GM21526 (cell line): ENCODE data around the gene DMXL2.
"Not testable (repeated sequence)": the region's sequence is repeated elsewhere in the genome, so short reads cannot be mapped to it uniquely, and the experiment has no call there.

Experiments used
- ATAC-seq: cut with Tn5 transposase; IDR thresholded peaks from one replicate; pipeline ENCODE4 v1.9.1; 2021; ENCODE audit warnings: moderate library complexity; ENCODE audit not compliant: unreplicated experiment, low FRiP score

Gene DMXL2

GRCh38 chr15:51579012-51579411 is 43.6 kb downstream of the DMXL2 start:
- ATAC-seq: no peak

GRCh38 chr15:51577636-51578304 is 44.8 kb downstream of the DMXL2 start:
- no peak for ATAC-seq

- ATAC-seq: no peak
Observed at GRCh38 chr15:51576911-51577500, 45.6 kb downstream of the DMXL2 start.

GRCh38 chr15:51576286-51576850 is 46.2 kb downstream of the DMXL2 start:
- ATAC-seq: no peak

GRCh38 chr15:51575775-51576174 is 46.8 kb downstream of the DMXL2 start:
- ATAC-seq: no peak

- not testable (repeated sequence) for ATAC-seq
Observed at GRCh38 chr15:51573352-51573751, 49.2 kb downstream of the DMXL2 start.

- ATAC-seq: not testable (repeated sequence)
Observed at GRCh38 chr15:51568939-51569784, 53.4 kb downstream of the DMXL2 start.

GRCh38 chr15:51561271-51561670 is 61.3 kb downstream of the DMXL2 start:
- no peak for ATAC-seq

GRCh38 chr15:51558876-51559275 is 63.7 kb downstream of the DMXL2 start:
- no peak for ATAC-seq

GRCh38 chr15:51558411-51558810 is 64.2 kb downstream of the DMXL2 start:
- no peak for ATAC-seq

GRCh38 chr15:51550841-51551240 is 71.7 kb downstream of the DMXL2 start:
- no peak for ATAC-seq

- ATAC-seq: no peak
Observed at GRCh38 chr15:51547656-51548055, 74.9 kb downstream of the DMXL2 start.

GRCh38 chr15:51536965-51537574 is 85.5 kb downstream of the DMXL2 start:
- ATAC-seq: no peak

GRCh38 chr15:51533672-51534398 is 88.7 kb downstream of the DMXL2 start:
- no peak for ATAC-seq

- ATAC-seq: no peak
Observed at GRCh38 chr15:51526955-51527354, 95.6 kb downstream of the DMXL2 start.

- ATAC-seq: no peak
Observed at GRCh38 chr15:51524376-51524775, 98.2 kb downstream of the DMXL2 start.

GRCh38 chr15:51516291-51516690 is 106.3 kb downstream of the DMXL2 start:
- ATAC-seq: no peak

GRCh38 chr15:51505251-51505650 is 117.3 kb downstream of the DMXL2 start:
- ATAC-seq: no peak

GRCh38 chr15:51503003-51503402 is 119.6 kb downstream of the DMXL2 start:
- no peak for ATAC-seq

- ATAC-seq: no peak
Observed at GRCh38 chr15:51499379-51499976, 123.1 kb downstream of the DMXL2 start.
